GM21528 (cell line): ENCODE results near the gene COMP.

ENCODE experiments used
- ATAC-seq: cut with Tn5 transposase; IDR thresholded peaks from one replicate; pipeline ENCODE4 v1.9.1; 2021; ENCODE audit warnings: mild to moderate bottlenecking, moderate library complexity; ENCODE audit not compliant: unreplicated experiment, low FRiP score

Gene COMP

GRCh38 chr19:18771328-18772242 lies 19.5 kb downstream of the COMP start:
- no peak for ATAC-seq

DNA sequence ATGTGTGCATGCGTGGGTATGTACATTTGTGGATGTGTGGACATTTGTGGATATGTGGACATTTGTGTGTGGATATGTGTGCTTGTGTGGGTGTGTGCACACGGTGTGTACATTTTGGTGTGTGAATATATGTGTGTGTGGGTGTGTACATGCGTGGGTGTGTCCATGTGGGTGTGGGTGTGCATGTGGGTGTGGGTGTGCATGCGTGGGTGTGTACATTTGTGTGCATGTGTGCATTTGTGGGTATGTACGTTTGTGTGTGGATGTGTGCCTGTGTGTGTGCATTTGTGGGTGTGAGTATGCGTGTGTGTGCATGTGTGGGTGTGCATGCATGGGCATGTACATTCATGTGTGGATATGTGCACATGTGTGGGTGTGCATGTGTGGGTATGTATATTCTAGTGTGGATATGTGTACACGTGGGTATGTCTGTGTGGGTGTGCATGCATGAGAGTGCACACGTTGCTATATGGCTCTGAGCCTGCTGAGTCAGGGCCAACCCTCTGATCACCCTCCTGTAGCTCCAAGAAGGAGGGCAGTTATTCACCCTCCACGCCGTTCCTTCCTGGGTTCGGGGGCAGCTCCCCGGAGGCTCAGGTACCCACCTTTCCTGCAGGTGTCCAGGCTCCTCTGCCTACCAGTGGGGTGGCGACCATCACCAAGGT lies 20.3 kb downstream of the COMP start:
- ATAC-seq = no peak

DNA sequence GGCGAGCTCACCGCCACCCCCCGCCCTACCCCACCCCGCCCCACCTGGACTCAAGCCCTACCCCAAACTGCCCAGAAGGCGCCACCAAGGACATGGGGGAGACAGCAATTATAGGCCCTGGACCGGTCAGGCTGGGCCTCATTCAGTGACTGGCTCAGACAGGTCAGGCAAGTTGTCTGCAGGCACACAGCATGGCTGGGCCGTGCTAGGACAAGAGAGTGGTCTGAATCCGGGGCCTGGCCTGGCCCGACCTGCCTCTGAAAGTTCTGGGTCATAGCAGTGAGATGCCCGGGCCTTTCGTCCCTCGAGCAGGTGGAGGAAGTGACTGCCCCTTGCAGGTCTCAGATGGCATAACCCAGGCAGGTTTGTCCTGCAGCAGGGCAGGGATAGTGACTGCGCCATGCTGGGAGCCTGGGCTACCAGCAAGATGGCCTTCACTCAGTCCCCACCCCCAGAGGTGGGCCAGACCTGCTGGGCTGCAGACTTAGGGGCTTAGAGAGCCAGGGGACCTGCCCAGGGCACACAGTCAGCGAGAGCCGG lies 21.0 kb downstream of the COMP start:
- no peak for ATAC-seq

- no peak for ATAC-seq
These were observed 21.9 kb downstream of the COMP start for GRCh38 chr19:18768997-18769891.

DNA sequence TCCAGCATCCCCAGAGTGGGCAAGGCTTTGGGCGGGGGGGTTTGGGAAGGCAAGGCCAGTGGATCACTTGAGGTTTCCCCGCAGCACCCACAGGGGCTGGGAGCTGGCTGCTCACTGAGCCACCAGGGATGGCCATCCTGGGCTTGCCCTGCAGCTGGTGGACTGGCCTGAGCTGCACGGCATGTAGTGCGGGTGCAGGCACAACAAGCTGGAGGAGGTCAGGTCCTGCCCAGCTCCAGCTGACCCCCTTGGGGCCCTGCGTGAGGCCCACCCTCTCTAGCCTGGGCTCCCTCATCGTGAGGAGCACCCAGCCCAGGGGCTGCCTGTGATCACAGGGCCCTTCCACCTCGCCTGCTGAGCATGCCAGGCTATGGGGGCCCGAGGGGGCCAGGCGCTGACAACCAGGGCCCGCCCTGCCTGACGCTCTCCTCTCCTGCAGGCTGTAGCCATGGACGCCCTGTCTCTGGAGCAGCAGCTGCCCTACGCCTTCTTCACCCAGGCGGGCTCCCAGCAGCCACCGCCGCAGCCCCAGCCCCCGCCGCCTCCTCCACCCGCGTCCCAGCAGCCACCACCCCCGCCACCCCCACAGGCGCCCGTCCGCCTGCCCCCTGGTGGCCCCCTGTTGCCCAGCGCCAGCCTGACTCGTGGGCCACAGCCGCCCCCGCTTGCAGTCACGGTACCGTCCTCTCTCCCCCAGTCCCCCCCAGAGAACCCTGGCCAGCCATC lies 22.9 kb downstream of the COMP start:
- no peak for ATAC-seq

DNA sequence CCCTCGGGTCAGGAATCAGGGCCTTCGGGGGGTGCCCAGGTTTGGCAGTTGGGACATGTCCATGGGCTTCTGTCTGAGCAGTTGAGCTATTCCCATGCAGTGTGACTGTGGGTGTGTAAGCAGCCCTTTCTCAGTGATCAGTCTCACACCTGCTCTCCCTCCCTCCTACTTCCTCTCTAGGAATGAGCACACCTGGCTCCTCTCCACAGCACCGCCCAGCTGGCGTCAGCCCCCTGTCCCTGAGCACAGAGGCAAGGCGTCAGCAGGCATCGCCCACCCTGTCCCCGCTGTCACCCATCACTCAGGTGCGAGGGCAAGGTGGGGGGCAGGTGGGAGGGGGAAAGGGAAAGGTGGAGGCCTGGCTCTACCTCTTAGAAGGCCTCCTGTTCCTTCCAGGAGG lies 25.9 kb downstream of the COMP start:
- ATAC-seq = no peak

DNA sequence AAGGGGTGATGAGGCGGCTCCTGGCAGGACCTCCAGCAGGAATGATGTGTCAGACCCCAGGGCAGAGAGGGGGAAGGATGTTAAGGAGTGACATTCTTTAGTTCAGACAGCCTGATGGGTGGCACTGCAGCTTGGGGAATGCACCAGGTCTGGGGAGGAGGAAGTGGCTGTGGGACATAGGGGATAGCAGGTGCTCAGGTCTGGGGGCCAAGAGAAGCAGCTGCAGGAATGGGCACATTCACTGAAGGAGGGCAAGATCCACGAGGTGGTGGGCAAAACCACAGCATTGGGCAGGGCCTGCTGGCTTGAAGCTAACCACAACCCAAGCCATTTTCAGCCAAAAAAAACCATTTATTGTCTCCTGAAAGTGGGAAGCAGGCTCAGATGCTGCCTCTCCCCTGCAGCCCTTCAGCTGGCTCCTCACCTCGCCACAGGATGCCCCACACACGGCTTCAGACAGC lies 26.5 kb downstream of the COMP start:
- ATAC-seq = no peak

GRCh38 chr19:18763674-18764590 lies 27.2 kb downstream of the COMP start:
- no peak for ATAC-seq

DNA sequence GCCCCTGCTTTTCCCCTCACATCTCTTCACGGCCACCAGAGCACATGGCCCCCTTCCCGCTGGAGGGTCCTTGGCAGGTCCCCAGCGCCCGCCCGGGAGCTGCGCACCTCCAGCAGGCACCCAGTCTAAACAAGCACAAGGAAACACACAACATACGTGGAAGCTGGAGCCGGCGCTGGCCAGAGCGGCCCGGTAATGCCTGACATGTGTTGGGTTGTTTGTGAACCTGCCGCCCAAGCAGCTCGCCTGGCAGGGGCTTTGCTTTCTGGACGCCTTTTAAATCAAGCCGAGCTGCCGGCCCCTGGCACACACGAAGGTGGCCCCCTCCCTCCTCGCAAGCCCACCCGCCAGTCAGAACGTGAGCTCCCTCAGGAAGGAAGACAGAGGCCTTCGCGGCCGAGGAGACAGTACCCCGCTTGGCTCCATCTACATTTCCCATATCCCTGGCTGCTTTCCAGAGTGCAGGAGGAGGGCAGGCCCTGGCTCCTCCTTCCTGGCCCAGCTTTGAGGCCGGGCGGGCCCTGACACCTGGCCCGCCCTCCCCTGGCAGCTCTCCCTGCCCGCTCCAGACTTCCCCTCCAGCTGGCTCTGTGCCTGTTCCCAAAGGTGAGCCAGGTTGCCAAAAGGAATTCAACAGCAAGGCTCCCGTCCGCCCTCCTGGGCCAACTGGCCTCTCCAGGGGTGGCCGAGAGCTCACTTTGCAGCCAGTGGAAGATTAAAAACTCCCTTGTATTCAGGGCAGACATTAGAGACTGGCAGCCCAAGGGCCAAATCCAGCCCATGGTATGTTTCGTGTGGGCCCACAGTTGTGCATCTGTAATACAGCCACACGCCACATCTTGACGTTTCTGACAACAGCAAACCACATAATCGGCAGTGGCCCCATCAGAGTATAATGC lies 28.7 kb downstream of the COMP start:
- no peak for ATAC-seq

DNA sequence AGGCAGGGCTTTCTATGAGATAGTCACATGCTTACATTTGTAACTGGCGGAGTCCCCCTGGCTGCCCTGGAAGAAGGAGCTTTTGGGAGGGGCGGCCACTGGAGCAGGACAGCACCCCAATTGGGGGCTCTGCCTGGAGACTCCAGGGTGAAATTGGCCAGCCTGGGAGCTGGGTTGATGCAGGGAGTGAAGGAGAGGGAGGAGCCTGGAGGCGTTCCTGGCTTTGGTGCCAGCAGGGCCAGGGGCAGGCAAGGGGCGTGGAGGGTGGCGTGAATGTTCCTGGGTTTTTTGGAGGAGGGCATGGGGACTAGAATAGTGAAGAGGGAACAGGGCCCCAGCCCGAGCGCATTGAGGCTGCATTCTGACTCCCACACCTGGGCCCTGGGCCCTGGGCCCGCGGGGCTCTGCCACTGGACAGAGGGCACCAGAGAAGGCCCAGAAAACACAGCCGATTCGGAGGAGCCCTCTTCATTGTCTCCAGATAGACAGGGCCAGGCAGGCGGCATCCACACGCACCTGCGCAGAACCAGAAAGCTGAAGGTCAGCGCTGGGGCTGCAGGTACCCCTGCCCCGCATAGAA lies 29.5 kb downstream of the COMP start:
- ATAC-seq = no peak

- ATAC-seq = no peak
These were observed 30.4 kb downstream of the COMP start for GRCh38 chr19:18760440-18761383.

DNA sequence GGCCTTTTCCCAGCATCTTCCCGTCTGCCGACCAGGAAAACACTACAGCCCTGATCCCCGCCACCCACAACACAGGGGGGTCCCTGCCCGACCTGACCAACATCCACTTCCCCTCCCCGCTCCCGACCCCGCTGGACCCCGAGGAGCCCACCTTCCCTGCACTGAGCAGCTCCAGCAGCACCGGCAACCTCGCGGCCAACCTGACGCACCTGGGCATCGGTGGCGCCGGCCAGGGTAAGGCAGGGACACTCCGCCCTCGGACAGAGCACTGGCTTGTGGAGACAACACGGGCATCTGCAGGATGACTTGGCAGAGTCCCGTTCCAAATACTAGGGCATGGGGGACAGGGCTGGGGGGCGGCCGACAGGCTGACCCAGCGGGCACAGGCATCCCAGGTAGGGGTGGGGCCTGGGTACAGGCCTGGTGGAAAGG lies 31.1 kb downstream of the COMP start:
- no peak for ATAC-seq

DNA sequence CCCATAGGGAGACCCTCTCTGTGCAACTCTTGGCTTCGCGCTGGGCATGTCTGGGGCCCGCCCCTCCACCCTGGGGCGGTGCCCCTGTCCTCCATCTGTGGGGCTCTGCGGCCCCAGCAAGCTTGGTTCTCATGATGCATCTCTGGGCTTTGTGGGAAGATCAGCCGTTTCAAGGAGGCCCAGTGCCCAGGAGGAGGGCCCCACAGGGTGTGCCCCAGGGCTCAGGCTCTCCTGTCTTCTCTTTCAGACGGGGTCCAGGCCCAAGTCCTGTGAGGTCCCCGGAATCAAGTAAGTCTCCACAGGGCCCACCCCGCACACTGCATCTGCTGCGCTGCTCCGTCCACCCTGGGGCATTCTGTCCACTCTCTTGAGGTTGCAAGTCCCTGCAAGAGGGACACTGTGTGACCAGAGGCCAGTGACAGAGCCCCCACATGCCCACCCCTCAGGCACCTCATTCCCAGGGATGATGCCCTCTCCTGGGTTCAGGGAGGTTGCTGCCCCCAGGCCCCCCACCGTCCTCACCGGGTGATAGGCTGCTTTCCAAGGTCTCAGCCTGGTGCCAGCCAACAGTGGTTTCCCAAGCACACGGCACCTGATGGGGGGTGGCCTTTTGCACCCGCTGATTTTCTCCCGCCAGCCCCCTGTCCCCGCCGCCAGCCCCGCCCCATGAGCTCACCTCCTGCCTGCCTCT lies 31.7 kb downstream of the COMP start:
- no peak for ATAC-seq

GRCh38 chr19:18756896-18757295 lies 34.2 kb downstream of the COMP start:
- no peak for ATAC-seq

DNA sequence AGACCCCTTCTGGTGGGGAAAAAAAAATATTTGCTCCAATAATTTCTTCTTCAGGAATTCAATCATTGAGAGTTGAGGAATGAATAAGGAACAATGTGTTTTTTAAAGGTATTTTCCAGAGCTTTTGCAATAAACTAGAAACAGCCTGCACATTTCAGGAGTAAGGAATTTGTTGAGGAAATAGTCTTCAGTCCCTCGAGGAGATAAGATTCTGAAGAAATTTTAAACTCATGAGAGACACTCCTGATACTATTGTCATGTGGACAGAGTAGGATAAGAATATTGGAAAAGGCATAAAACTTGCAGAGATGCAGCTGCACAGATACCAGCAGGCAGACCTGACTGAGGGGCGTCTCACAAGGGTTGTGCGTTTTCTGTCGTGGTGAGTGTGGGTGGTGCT lies 36.6 kb downstream of the COMP start:
- ATAC-seq = no peak

DNA sequence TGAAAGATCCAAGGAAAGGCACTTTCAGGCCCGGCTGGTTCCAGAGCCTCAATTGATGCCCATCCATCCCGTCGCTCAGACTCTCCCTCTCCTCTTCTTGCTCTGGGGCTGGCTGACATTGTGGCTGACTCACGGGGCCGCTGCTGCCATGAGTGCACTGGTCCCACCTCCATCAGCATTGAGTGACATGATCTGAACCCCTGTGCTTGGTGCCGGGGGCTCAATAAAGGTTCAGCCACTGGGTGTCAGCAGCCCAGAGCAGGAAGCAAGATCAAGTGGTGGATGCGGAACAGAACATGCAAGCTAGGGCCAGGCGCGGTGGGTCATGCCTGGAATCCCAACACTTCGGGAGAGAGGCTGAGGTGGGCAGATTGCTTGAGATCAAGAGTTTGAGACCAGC lies 39.5 kb downstream of the COMP start:
- ATAC-seq = no peak
